B cell (primary cell): ENCODE measurements around the gene INPP1.

Experiments
- CTCF ChIP-seq: fragments of 200-600 bp; IDR thresholded peaks from one replicate; pipeline ENCODE4 v1.8.0; 2022; ENCODE audit warnings: antibody characterized with exemption, mild to moderate bottlenecking
- EZH2 ChIP-seq: IDR thresholded peaks from 2 replicates; pipeline ENCODE4 v1.6.1; 2012; ENCODE audit warnings: borderline replicate concordance, low read depth, mild to moderate bottlenecking, moderate library complexity, low read length; ENCODE audit not compliant: insufficient read depth, poor library complexity, severe bottlenecking

- TF ChIP-seq CTCF = no peak
- TF ChIP-seq EZH2 = no peak
Measured at GRCh38 chr2:190334479-190335224, 8.7 kb upstream of the INPP1 start.
